Measurements from ENCODE around the gene DAZAP2.

GRCh38 chr12:51225234-51225633 is 13.4 kb upstream of the DAZAP2 start:
- TF ChIP-seq, protein P1, sequence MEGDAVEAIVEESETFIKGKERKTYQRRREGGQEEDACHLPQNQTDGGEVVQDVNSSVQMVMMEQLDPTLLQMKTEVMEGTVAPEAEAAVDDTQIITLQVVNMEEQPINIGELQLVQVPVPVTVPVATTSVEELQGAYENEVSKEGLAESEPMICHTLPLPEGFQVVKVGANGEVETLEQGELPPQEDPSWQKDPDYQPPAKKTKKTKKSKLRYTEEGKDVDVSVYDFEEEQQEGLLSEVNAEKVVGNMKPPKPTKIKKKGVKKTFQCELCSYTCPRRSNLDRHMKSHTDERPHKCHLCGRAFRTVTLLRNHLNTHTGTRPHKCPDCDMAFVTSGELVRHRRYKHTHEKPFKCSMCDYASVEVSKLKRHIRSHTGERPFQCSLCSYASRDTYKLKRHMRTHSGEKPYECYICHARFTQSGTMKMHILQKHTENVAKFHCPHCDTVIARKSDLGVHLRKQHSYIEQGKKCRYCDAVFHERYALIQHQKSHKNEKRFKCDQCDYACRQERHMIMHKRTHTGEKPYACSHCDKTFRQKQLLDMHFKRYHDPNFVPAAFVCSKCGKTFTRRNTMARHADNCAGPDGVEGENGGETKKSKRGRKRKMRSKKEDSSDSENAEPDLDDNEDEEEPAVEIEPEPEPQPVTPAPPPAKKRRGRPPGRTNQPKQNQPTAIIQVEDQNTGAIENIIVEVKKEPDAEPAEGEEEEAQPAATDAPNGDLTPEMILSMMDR (tag by site-specific recombination; IDR thresholded peaks at IDR 0.05), result no peak
- TF ChIP-seq ZNF404 (tag by site-specific recombination; IDR thresholded peaks at IDR 0.05), result no peak
- TF ChIP-seq ZNF596 (tag by site-specific recombination; IDR thresholded peaks at IDR 0.05), result no peak
- no peak for TF ChIP-seq ZBTB21 (tag by site-specific recombination; IDR thresholded peaks at IDR 0.05)
- no peak for TF ChIP-seq FEZF1 (tag by site-specific recombination; IDR thresholded peaks at IDR 0.05)
- TF ChIP-seq, protein P2, sequence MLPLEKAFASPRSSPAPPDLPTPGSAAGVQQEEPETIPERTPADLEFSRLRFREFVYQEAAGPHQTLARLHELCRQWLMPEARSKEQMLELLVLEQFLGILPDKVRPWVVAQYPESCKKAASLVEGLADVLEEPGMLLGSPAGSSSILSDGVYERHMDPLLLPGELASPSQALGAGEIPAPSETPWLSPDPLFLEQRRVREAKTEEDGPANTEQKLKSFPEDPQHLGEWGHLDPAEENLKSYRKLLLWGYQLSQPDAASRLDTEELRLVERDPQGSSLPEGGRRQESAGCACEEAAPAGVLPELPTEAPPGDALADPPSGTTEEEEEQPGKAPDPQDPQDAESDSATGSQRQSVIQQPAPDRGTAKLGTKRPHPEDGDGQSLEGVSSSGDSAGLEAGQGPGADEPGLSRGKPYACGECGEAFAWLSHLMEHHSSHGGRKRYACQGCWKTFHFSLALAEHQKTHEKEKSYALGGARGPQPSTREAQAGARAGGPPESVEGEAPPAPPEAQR (tag by site-specific recombination; IDR thresholded peaks at IDR 0.05), result no peak

Measured in HEK293 (cell line).